NCI-H2107 treated with DMSO at 0.1 percent for 48 hours (cell line): ENCODE measurements around the gene CTU2.
A peak's percentile ranks its signal among the peaks of the same experiment; 100 is the strongest.

ENCODE experiments used
- DNase-seq: peaks from one replicate; lab custom pipeline; 2025; ENCODE audit not compliant: unreplicated experiment; lab: John Stamatoyannopoulos, UW

The CTU2 gene

DNA sequence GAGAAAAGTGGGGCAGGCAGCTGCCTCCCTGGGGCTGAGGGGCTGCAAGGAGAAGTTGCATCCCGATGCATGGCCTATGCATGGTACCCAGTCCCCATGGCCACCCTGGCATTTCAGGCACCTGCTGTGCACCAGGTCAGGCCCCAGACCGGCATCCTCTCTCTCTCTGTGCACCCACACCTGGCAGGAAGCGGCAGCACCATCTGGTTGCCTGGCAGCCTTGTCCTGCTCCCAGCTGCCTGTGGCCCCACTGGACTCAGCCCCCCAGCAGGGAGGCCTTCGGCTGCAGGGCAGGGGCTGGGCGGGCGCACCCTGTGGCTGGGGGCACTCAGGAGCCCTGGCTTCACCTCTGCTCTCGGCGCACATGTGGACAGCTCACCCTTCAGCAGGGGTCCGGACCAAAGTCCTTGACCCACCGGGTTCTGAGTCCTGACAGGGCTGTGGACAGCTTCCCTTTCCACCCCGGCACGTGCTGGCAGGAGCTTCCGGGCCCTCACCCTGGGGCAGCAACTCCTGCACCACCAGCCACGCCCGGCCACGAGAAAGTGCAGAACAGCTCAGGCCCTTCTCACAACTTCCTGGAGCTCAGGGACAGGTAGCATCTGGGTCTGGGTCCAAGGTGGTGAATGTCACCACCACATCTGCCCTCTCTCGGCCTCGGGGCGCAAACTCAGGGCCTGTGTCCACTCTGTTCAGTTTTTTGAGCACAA is 36.7 kb downstream of the CTU2 start:
- no peak for DNase-seq

- peak; percentile 29 for DNase-seq
Measured at GRCh38 chr16:88743693-88744576, 37.6 kb downstream of the CTU2 start.

DNA sequence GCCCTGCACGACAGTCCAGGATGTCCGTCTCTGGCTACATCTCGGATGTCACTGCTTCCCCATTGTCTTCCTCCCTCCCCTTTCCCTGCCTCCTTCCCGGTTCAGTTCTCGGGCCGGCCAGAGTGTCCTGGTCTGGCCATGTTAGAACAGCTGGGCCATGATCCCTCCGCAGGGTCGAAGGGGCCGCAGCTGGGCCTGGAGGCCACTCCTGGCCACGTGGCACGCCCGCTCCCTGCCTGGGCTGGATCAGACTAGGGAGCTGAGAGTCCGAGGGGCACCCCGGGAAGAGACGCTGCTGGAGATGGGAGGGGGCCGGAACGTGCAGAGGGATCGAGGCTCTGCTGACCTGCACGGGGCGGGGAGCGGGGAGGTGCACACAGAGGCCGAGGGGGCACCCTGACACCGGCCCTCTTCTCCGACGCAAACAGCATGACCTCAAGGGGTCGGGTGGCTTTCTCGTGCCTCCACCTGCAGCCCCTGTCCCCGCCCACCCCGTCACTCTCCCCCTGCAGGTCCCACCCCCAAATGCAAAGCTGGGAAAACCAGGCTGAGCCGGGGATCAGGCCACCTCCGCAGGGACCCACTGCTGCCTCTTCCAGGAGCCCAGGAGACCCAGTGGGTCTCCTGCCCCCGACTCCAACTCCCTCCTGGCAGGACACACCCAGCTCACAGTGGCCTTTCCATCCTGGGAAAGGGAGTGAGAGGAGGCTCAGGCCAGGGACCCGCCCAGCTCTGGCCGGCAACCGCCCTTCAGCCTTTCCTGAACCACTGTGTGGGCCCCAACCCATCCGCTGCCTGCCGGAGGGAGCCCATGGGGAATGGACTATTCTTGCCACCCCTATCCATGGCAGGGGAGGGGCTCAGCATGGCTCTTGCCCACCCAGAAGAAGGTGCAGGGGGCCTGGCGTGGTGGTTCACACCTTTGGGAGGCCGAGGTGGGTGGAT is 38.5 kb downstream of the CTU2 start:
- no peak for DNase-seq

DNA sequence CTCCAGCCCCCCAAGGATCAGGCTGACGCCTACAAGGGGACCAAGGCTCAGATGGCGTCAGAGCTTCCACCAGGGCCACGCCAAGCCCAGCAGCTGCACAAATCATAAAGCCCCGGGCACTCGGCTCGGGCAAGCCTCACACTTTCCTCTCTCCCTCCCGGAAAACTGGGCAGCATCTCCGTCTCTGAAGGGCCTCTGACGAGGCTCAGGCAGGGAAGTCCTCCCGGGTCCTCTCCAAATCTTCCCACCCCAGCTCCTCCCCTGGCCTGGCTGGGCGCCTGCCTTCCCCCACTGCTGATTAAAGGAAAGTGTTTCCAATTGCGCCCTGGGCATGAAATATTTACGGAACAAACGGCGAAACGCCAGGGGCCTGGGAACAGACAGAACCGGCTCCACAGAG is 40.2 kb downstream of the CTU2 start:
- DNase-seq, result no peak

- DNase-seq, result peak; percentile 54
Measured at GRCh38 chr16:88747588-88748301, 41.4 kb downstream of the CTU2 start.

GRCh38 chr16:88748364-88748763 is 42.1 kb downstream of the CTU2 start:
- DNase-seq, result no peak

- no peak for DNase-seq
Measured at GRCh38 chr16:88749358-88749757, 43.1 kb downstream of the CTU2 start.

DNA sequence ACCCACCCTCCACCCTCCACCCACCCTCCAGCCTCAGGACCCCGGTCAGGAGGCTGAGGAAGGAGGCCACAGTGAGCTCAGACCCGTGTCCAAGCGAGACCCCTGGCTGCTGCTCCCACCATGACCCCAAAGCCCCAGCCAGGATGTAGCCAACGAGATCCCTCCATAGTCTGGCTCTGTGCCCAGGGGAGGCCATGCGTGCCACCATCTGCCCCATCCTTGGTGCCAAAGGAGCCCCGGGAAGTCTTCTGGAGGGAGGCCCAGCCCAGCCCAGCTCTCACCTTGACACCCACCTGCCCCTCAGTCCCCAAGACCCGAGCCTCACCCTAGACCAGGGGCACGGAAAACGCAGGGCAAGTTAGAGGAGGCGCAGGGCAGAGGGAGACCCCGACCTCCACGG is 44.6 kb downstream of the CTU2 start:
- DNase-seq, result no peak

DNA sequence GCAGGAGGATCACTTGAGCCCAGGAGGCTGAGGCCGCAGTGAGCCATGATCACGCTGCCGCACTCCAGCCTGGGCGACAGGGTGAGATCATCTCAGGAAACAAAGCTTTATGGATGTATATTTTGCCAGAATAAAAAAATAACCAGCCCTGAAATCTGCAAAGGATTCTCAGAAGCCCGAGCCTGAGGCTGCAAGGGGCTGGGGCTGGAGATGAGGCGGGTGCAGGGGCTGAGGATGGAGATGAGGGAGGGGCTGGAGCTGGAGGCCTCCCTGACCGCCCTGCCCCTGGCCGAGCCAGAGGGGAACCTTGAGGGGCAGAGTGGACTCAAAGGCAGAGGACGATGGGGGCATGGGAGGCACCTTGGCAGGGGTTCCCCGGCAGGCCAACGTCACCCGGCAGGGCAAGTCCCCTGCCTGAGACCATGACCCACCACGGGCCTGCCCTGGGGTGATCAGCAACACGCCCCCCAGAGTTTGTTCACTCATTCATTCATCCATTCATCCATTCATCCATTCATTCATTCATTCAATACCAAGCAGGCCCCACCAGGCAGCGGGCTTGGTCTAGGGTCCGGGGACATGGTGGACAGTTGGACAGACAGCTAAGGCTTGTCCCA is 46.2 kb downstream of the CTU2 start:
- DNase-seq, result no peak

DNA sequence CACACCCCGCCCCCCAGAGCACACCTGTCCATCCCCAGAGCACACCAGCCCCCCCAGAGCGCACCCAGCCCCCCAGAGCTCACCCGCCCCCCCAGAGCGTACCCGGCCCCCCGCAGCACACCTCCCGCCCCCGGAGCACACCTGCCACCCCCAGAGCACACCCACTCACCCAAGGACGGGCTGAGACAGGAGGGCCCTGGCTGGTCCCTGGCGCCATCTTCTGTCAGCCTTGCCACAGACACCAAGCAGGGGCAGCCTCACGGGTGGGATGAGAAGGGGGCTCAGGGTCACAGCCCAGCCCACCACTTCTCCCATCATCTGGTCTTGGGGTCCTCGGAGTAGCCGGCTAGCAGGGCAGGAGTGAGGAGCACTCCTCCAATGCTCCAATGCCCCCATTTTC is 46.9 kb downstream of the CTU2 start:
- DNase-seq, result no peak

- no peak for DNase-seq
Measured at GRCh38 chr16:88753602-88754001, 47.3 kb downstream of the CTU2 start.

GRCh38 chr16:88754109-88754911 is 48.0 kb downstream of the CTU2 start:
- DNase-seq, result no peak

DNA sequence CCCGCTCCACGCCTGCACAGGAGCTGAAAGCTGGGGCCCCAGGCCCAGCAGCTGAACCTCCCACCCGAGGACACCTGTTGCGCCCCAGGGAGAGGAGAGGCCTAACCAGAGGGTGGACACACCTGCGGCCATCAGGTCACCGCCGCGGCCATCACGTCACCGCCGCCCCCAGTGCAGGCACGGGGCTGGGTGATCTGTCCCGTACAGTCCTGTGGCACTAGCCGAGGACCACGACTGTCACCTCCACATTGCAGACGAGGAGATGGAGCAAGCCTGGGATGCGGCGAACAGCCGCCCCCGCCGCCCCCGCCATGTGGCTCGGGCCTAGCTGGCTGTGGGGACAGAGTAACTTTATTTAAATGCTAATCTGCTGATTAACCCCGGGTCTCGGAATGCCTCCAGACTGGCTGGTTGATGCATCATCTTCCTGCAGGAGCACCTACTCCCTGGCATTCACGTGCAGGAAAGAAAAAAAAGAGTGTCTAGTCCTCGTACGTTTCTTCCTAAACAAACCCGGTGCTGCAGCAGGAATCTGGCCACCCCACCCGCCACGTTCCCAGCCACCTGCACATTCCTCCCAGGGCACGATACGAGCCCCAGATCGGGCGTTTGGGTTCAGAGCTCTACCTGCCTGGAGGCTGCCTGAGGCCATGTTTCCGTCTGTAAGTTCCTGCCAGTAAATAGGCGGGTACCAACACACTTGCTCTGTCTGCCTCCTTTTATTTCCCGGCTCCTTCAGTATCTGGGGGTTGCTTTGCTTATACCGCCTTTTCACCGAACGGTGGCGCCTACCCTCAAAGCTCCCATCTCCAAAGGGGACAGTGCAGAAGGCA is 48.8 kb downstream of the CTU2 start:
- DNase-seq, result no peak

- no peak for DNase-seq
Measured at GRCh38 chr16:88755745-88756443, 49.6 kb downstream of the CTU2 start.

DNA sequence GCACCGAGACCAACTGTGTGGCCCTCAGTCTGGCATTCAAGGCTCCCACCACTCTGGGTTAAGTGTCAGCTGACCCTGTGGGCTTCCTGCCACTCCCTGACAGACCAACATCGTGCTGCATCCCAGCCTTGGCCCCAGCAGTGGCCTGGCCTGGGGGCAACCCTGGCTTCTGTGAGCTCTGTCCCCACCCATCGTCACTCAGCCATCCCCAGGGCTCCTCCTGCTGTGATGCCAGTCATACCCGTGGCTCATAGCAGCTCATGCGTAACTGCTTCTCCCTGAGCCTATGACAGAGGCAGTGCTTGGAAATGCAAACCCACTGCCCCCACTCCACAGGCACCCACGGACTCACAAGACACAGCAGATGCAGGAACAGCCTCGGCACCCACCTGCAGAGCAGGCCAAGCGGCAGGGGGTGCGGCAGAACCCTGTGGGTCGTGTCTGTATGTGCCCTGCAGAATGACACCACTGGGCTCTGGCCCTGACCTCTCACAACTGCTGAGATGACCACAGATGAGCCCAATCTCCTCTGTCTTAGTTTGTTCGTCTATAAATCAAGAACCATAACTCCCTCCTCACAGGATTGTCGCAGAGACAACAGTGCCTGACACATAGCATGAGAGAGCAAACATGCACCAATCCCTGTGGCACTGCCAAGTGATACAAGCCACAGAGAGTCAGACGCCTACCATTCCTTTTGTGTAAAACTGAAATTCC is 52.1 kb downstream of the CTU2 start:
- DNase-seq, result peak; percentile 35

DNA sequence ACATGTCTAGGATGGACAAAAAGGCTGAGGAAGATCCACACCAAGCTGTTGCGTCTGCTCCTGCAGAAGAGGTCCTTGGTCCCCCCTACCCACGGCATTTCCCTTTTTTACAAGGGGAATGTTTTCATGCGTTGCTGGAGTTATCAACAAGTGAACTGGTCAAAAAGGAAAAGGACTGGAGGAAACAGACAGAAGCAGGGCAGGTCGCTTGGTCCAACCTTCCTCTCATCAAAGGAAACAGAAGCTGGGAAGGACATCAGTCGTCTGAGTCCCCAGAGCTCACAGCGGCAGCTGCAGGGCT is 52.6 kb downstream of the CTU2 start:
- DNase-seq, result no peak

GRCh38 chr16:88759245-88759975 is 53.1 kb downstream of the CTU2 start:
- DNase-seq, result peak; percentile 10
